H9 (cell line): Measurements from ENCODE around the gene MEGF8. TPM values are rescaled to one million over a fixed set of nuclear protein-coding genes. Genes with fewer than 3 reads are reported as not detected.

Experiments
- DNase-seq: peaks from one replicate; pipeline ENCODE4 v3.0.0-alpha.2; 2017
- H2AFZ ChIP-seq: one replicate; pipeline ENCODE4 v1.6.1; 2013; ENCODE audit warnings: mild to moderate bottlenecking, low read length, control low read depth, moderate library complexity
- H2AK5ac ChIP-seq: 2 replicates; pipeline ENCODE4 v1.6.1; 2013; ENCODE audit warnings: low read length, control low read depth, mixed read lengths; ENCODE audit not compliant: insufficient read length
- H2BK120ac ChIP-seq: one replicate; pipeline ENCODE4 v1.6.1; 2013; ENCODE audit warnings: low read depth, mild to moderate bottlenecking, low read length, control low read depth, inconsistent platforms; ENCODE audit not compliant: poor library complexity, severe bottlenecking
- H2BK12ac ChIP-seq: 2 replicates; pipeline ENCODE4 v1.6.1; 2013; ENCODE audit warnings: low read length, control low read depth, mixed read lengths, low read depth; ENCODE audit not compliant: insufficient read length
- H2BK15ac ChIP-seq: 2 replicates; pipeline ENCODE4 v1.6.1; 2013; ENCODE audit warnings: low read depth, low read length, control low read depth
- H2BK20ac ChIP-seq: one replicate; pipeline ENCODE4 v1.6.1; 2013; ENCODE audit warnings: low read depth, mild to moderate bottlenecking, low read length, control low read depth, inconsistent platforms; ENCODE audit not compliant: poor library complexity, severe bottlenecking
- H2BK5ac ChIP-seq: 2 replicates; pipeline ENCODE4 v1.6.1; 2013; ENCODE audit warnings: low read length, control low read depth, mixed read lengths; ENCODE audit not compliant: insufficient read length
- H3K14ac ChIP-seq: 2 replicates; pipeline ENCODE4 v1.6.1; 2013; ENCODE audit warnings: low read length, control low read depth; ENCODE audit not compliant: insufficient read depth
- H3K18ac ChIP-seq: 2 replicates; pipeline ENCODE4 v1.6.1; 2013; ENCODE audit warnings: low read depth, mild to moderate bottlenecking, mixed read lengths, low read length, control low read depth; ENCODE audit not compliant: insufficient read length
- H3K23ac ChIP-seq: 2 replicates; pipeline ENCODE4 v1.6.1; 2013; ENCODE audit warnings: low read length, control low read depth, mixed read lengths, low read depth; ENCODE audit not compliant: insufficient read length
- H3K23me2 ChIP-seq: 2 replicates; pipeline ENCODE4 v1.6.1; 2013; ENCODE audit warnings: low read depth, mild to moderate bottlenecking, mixed read lengths, low read length, control low read depth; ENCODE audit not compliant: insufficient read length, poor library complexity, severe bottlenecking
- H3K27ac ChIP-seq: 2 replicates; pipeline ENCODE4 v1.5.1; 2013; ENCODE audit warnings: low read length, control low read depth, mixed read lengths, low read depth; ENCODE audit not compliant: insufficient read length
- H3K27me3 ChIP-seq: 2 replicates; pipeline ENCODE4 v1.6.1; 2013; ENCODE audit warnings: low read length, control low read depth, inconsistent platforms; ENCODE audit not compliant: insufficient read depth
- H3K4ac ChIP-seq: 2 replicates; pipeline ENCODE4 v1.6.1; 2013; ENCODE audit warnings: low read depth, mild to moderate bottlenecking, control low read depth, inconsistent platforms, low read length, moderate library complexity
- H3K4me1 ChIP-seq: 2 replicates; pipeline ENCODE4 v1.6.1; 2013; ENCODE audit warnings: low read length, control low read depth, inconsistent platforms; ENCODE audit not compliant: insufficient read depth
- H3K4me2 ChIP-seq: 2 replicates; pipeline ENCODE4 v1.6.1; 2013; ENCODE audit warnings: low read length, control low read depth, mixed read lengths; ENCODE audit not compliant: insufficient read length, insufficient read depth
- H3K56ac ChIP-seq: 2 replicates; pipeline ENCODE4 v1.6.1; 2013; ENCODE audit warnings: low read depth, mild to moderate bottlenecking, mixed read lengths, low read length, control low read depth; ENCODE audit not compliant: insufficient read length
- H3K79me1 ChIP-seq: 2 replicates; pipeline ENCODE4 v1.6.1; 2013; ENCODE audit warnings: low read depth, mild to moderate bottlenecking, moderate library complexity, low read length, control low read depth, inconsistent platforms; ENCODE audit not compliant: insufficient read depth, poor library complexity, severe bottlenecking
- H3K79me2 ChIP-seq: 2 replicates; pipeline ENCODE4 v1.6.1; 2013; ENCODE audit warnings: low read length, control low read depth, inconsistent platforms; ENCODE audit not compliant: insufficient read depth
- H3K9ac ChIP-seq: 2 replicates; pipeline ENCODE4 v1.6.1; 2013; ENCODE audit warnings: low read length, control low read depth, mixed read lengths; ENCODE audit not compliant: insufficient read length; ENCODE audit errors: extremely low read depth
- H3K9me3 ChIP-seq: one replicate; pipeline ENCODE4 v1.6.1; 2013; ENCODE audit warnings: low read depth, low read length, inconsistent platforms; ENCODE audit not compliant: control insufficient read depth
- H3T11ph ChIP-seq: one replicate; pipeline ENCODE4 v1.6.1; 2013; ENCODE audit warnings: mild to moderate bottlenecking, low read length, control low read depth, inconsistent platforms
- H4K20me1 ChIP-seq: one replicate; pipeline ENCODE4 v1.6.1; 2013; ENCODE audit not compliant: control insufficient read depth, insufficient read length, insufficient read depth
- H4K5ac ChIP-seq: 2 replicates; pipeline ENCODE4 v1.6.1; 2013; ENCODE audit warnings: low read depth, mild to moderate bottlenecking, mixed read lengths, low read length, control low read depth; ENCODE audit not compliant: insufficient read length
- H4K8ac ChIP-seq: replicated peaks from 2 replicates; pipeline ENCODE4 v1.6.1; 2013; ENCODE audit warnings: low read length, control low read depth, mixed read lengths, low read depth; ENCODE audit not compliant: insufficient read length
- H4K91ac ChIP-seq: 2 replicates; pipeline ENCODE4 v1.6.1; 2013; ENCODE audit warnings: low read depth, mild to moderate bottlenecking, moderate library complexity, mixed read lengths, low read length, control low read depth; ENCODE audit not compliant: insufficient read length
- H3K27ac Mint-ChIP-seq, 3 experiments: 2 replicates in 2 of 3; 3 replicates in 1 of 3; pipeline ENCODE4 v1.8.0; 2020 to 2021; ENCODE audit warnings: mixed read lengths in 3 of 3, mild to moderate bottlenecking in 1 of 3, moderate library complexity in 1 of 3
- H3K27me3 Mint-ChIP-seq: 2 replicates; pipeline ENCODE4 v1.8.0; 2021; ENCODE audit warnings: low read depth, mild to moderate bottlenecking, moderate library complexity, mixed read lengths
- H3K36me3 Mint-ChIP-seq, 3 experiments: 2 replicates in 2 of 3; 3 replicates in 1 of 3; pipeline ENCODE4 v1.8.0; 2020 to 2021; ENCODE audit warnings: low read depth in 3 of 3, mixed read lengths in 3 of 3; ENCODE audit not compliant: insufficient read depth in 1 of 3
- H3K4me1 Mint-ChIP-seq, 2 experiments: 2 replicates each; pipeline ENCODE4 v1.8.0; 2020; ENCODE audit warnings: mixed read lengths in 2 of 2
- H3K4me3 Mint-ChIP-seq, 2 experiments: 2 replicates in 1 of 2; 3 replicates in 1 of 2; pipeline ENCODE4 v1.8.0; 2020 to 2021; ENCODE audit warnings: mild to moderate bottlenecking in 2 of 2, mixed read lengths in 2 of 2, moderate library complexity in 1 of 2
- H3K9me3 Mint-ChIP-seq, 2 experiments: 2 replicates in 1 of 2; 3 replicates in 1 of 2; pipeline ENCODE4 v1.8.0; 2020; ENCODE audit warnings: mild to moderate bottlenecking in 2 of 2, mixed read lengths in 2 of 2, moderate library complexity in 1 of 2
- CTCF ChIP-seq: fragments of 200-600 bp; sonication (generic); conservative IDR thresholded peaks from 3 replicates; pipeline ENCODE4 v1.8.0; 2021; ENCODE audit warnings: antibody characterized with exemption, mild to moderate bottlenecking
- WGBS: extraction: QIAGEN DNeasy Blood & Tissue Kit; methylation state at CpG from one replicate; pipeline ENCODE4 v1.1.7; 2013; ENCODE audit warnings: missing lambda C conversion rate, low lambda C conversion rate, mixed read lengths; ENCODE audit not compliant: insufficient read length; ENCODE audit errors: extremely low coverage; 5-methylcytosine and 5-hydroxymethylcytosine counted together
- total RNA-seq: library from RNA; stranded (reverse); gene quantifications from 2 replicates; pipeline ENCODE4 v1.2.1, GENCODE V29; 2021

MEGF8 gene
- total RNA-seq, 1 experiment from 2014 or later: 28.4 TPM

GRCh38 chr19:42424712-42425131 lies 99.3 kb downstream of the MEGF8 start:
- peaks cover 24 to 49% of the 10 kb centered on the region in 2 experiments for H3K4me1 Mint-ChIP-seq
- no peaks in the 10 kb centered on the region for H3K9me3 ChIP-seq
- TF ChIP-seq CTCF: peak; percentile 69
- H3K4ac ChIP-seq: no peak overlapping the region
- H3T11ph ChIP-seq: no peak overlapping the region
- H3K79me2 ChIP-seq: no peaks in the 10 kb centered on the region
- H3K36me3 Mint-ChIP-seq: peaks cover 0 to 4% (median 3%) of the 10 kb centered on the region in 3 experiments; a peak in 3 of 7 replicates
- H2BK15ac ChIP-seq: no peak overlapping the region
- no peak overlapping the region for H2BK5ac ChIP-seq
- no peak overlapping the region for H3K27ac ChIP-seq
- no peak overlapping the region for H2BK120ac ChIP-seq
- WGBS: no CpG with 5 or more reads among the region's 13 CpGs
- peak; percentile 67 for DNase-seq
- H4K8ac ChIP-seq: no peak overlapping the region
- no peak overlapping the region for H3K23ac ChIP-seq
- H2BK12ac ChIP-seq: no peak overlapping the region
- no peak overlapping the region for H3K56ac ChIP-seq
- no peak overlapping the region for H2BK20ac ChIP-seq
- H3K4me1 ChIP-seq: no peaks in the 10 kb centered on the region
- no peak overlapping the region for H3K18ac ChIP-seq
- no peak overlapping the region for H3K4me2 ChIP-seq
- no peak overlapping the region for H3K14ac ChIP-seq
- no peak overlapping the region for H2AFZ ChIP-seq
- H3K27me3 ChIP-seq: peaks cover 17% of the 10 kb centered on the region; the same call in 1 of the 2 replicates
- H3K27me3 Mint-ChIP-seq: peaks cover 91% of the 10 kb centered on the region
- H4K5ac ChIP-seq: no peak overlapping the region
- no peak overlapping the region for H2AK5ac ChIP-seq
- H3K23me2 ChIP-seq: peaks cover 7% of the 10 kb centered on the region
- H3K79me1 ChIP-seq: no peaks in the 10 kb centered on the region
- H3K4me3 Mint-ChIP-seq: peak overlapping the region in 1 of 2 experiments; percentile 90; a peak in 2 of 5 replicates
- H4K20me1 ChIP-seq: no peaks in the 10 kb centered on the region
- no peak overlapping the region; a peak in 1 of 7 replicates for H3K27ac Mint-ChIP-seq
- no peak overlapping the region for H4K91ac ChIP-seq
- no peak overlapping the region for H3K9ac ChIP-seq
- H3K9me3 Mint-ChIP-seq: peaks cover 0 to 3% of the 10 kb centered on the region in 2 experiments; a peak in 3 of 5 replicates
